ENCODE data around the gene PPFIA1.

The PPFIA1 gene

GRCh38 chr11:70270104-70270876, at the start of gene PPFIA1:
TSS of gene PPFIA1 (plus strand) at chr11:70270690. CDS start at chr11:70272173, 1,483 bp downstream.
- DNase-seq: peak; percentile 95

DNA sequence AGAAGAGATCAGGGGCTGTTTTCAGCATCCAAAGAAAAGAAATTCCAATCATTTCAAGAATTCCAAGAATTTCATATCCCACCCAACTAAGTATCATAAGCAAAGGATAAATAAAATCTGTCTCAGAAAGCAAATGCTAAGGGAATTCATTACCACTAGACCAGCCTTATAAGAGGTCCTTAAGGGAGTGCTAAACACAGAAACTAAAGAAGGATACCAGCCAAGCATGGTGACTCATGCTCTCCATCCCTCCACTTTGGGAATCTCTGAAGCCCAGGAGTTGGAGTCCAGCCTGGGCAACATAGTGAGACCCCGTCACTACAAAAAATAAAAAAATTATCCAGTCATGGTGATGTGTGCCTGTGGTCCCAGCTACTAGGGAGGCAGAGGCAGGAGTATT, 49.6 kb upstream of the PPFIA1 start:
- no peak for DNase-seq

- DNase-seq: no peak
Observed at GRCh38 chr11:70225681-70226177, 44.8 kb upstream of the PPFIA1 start.

GRCh38 chr11:70226183-70226582, 44.3 kb upstream of the PPFIA1 start:
- DNase-seq: no peak

DNA sequence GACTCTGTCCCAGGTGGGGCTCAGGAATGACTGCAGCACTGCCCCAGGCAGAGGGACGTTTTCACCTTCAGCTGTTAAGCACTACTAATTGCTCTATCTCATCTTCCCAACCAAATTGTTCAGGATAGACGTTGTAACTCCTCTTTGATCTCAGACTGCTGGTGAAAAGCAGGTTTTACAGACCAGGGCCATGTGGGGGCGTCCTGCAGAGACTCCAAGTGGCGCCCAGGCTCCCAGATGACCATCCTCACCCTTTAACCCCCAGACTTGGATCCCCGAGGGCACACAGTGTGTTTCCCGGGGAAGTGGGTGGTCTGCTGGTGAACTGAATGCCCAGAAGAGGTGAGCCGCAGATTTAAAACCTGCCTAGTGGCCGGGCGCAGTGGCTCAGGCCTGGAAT, 43.5 kb upstream of the PPFIA1 start:
- DNase-seq: no peak

DNA sequence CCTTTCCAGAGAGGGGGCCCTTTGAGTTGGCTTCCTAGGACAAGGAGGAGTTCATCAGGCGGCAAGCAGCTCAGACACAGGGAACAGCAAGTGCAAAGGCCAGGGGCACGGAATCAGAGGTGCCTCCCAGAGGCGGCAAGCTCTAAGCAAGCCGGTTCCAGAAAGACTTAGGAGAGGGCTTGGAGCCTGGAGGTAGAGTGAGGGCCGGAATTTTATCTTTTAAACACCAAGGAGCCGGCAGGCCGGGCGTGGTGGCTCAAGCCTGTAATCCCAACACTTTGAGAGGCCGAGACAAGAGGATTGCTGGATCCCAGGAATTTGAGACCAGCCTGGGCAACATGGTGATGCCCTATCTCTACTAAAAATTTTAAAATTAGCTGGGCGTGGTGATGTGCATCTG, 40.8 kb upstream of the PPFIA1 start:
- DNase-seq: no peak

DNA sequence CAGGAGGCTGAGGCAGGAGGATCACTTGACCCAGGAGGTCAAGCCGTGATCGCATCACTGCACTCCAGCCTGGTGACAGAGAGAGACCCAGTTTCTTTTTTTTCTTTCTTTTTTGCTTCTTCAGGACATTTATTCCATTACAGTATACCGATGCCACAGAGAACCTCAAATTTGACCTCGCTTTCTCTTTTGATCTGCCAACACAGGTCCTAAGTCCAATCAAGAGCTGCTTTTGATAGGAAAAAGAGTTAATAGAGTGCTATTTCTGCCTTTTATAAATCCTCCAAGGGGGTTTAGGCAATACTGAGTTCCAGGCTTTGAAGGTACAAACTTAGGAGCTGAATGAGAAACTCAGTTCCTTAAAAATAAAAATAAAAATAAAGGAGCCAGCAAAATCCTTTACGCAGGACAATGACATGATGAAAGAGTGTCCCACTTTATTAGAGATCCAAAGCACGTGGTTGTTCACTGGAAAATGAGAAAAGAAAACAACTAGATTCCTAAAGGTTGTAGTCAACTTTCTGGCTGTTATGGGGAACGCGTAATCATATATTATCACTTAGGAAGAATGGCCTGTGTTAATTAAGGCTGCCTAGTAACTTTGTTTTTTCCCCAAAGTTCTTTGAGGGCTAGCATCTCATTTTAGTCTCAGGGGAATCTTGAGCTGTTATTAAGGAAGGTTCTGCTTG, 40.2 kb upstream of the PPFIA1 start:
- no peak for DNase-seq

DNA sequence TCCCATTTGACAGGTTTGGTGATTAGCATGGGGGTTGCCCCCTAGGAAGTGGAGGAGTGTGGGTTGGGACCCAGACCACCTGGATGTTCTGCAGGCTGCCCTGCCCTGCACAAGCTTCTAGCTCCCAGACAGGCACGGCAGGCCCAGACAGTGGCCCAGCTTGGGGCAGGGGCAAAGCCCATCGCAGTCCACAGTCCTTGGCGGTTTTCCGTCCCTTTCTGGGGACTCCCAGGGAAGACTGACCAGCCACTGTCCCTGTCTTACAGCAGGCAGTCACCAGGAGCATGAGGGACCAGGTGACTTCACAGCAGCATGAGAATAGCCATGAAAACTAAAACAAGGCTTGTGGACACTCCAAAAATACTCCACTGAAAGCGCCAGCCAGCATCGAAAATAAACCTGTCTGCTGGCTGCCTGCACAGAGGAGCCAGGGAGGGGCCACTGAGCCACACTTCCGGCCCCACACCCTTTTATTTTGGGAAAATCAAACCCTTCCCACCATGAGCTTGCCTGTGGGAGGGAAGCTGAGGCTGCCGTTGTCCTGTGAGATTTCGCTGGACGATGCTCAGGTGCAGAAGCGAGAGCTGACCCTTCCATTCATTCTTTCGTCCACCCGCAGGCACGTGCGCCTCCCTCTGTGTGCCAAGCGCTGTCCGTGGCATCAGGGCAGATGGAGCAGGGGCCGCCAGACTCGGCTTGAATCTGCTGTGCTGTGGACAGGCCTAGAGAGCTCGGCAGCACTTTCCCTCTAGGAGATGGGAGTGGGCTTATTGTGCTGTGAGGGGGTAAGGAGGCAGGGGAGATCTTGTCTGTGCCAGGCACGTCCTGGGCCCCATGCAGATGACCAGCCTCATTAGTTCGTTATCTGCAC, 39.4 kb upstream of the PPFIA1 start:
- DNase-seq: no peak

GRCh38 chr11:70233034-70233433, 37.5 kb upstream of the PPFIA1 start:
- no peak for DNase-seq

GRCh38 chr11:70233511-70233934, 37.0 kb upstream of the PPFIA1 start:
- DNase-seq: no peak

- DNase-seq: no peak
Observed at GRCh38 chr11:70233962-70234361, 36.5 kb upstream of the PPFIA1 start.

GRCh38 chr11:70240337-70240736, 30.2 kb upstream of the PPFIA1 start:
- DNase-seq: no peak

- no peak for DNase-seq
Observed at GRCh38 chr11:70241709-70242108, 28.8 kb upstream of the PPFIA1 start.

- DNase-seq: no peak
Observed at GRCh38 chr11:70242885-70243284, 27.6 kb upstream of the PPFIA1 start.

DNA sequence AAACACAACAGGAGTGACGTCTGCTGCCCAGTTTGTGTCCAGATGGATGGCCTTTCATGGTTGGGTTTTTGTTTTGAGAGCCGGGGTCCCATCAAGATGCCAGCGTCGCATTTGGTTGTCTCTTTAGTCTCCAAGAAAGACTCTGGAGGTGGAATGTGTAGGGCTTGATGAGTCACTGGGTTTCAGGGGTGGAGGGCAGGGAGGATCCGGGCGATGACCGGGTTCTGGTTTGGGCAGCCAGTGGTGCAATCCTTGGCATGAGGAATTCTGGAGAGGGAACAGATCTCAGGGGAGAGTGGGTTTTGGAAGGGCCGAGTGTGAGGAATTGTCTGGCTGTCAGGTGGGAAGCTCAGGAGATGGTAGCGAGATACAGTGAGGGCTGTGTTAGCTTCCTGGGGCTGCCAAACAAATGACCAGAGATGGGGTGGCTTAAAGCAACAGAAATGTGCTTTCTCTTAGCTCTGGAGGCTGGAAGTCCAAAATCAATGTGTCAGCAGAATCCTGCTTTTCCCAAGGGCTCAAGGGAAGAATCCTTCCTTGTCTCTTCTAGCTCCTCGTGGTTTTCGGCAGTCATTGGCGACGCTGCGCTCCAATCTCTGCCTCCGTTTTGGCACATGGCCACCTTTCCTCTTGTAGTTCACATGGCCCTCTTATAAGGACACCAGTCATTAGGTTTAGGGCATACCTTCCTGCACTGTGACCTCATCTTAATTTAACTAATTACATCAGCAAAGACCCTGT, 26.4 kb upstream of the PPFIA1 start:
- DNase-seq: no peak

DNA sequence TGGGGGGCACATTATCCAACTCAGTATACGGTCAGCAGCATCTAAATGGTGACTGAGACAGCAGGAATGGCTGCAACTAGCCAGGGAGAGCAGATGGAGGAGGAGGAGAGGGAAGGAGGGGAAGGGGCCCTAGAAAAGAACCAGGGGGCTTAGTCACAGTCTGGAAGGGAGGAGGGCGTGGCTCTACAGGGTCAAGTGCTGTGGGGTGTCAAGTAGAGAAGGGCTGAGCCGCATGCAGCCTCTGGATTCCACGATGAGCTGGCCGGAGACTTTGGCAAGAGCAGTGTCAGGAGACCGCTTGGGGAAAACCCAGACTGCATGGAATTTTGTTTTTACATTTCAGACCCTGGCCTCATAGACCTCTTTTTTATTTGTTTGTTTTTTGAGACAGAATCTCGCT, 25.8 kb upstream of the PPFIA1 start:
- no peak for DNase-seq

DNA sequence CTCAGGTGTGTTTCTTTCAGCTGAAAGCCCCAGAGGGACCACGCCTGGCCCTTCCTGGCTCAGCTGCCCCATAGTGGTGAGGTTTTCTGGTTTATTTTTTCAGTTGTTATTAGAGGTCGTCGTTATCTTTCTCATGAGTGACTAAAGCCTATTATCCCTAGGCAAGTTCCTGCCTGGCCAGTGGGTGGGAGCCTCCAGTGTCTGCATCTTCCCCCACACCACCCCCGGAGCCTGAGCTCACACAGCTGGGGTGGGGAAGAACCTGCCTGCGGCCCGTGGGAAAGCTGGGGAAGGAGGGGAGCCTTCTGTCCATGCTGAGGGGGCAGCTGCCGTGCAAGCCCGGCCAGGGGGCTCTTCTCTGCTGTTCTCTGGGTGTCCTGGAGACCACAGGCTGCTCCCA, 24.3 kb upstream of the PPFIA1 start:
- no peak for DNase-seq

DNA sequence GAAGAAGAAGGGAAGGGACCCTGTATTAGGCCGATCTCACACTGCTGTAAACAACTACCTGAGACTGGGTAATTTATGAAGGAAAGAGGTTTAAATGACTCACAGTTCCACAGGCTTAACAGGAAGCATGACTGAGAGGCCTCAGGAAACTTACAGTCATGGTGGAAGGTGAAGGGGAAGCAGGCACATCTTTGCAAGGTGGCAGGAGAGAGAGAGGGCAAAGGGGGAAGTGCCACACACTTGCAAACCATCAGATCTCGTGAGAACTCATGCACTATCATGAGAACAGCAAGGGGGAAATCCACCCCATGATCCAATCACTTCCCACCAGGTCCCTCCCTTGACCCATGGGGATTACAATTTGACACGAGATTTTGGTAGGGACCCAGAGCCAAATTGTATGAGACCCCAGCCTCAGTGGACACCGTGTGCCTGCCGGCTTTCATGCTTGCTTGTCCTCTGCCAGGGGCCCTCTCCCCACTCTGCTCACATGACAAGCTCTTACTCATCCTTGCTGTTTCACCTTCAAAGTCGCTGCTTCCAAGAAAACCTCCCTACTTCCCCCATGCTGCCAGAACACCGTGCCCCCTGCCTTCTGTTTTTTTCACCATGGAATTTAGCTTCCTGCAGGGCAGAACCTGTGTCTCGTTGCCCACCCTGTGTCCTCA, 23.3 kb upstream of the PPFIA1 start:
- DNase-seq: no peak

- no peak for DNase-seq
Observed at GRCh38 chr11:70247710-70248072, 22.8 kb upstream of the PPFIA1 start.

- DNase-seq: no peak
Observed at GRCh38 chr11:70250876-70251658, 19.4 kb upstream of the PPFIA1 start.

DNA sequence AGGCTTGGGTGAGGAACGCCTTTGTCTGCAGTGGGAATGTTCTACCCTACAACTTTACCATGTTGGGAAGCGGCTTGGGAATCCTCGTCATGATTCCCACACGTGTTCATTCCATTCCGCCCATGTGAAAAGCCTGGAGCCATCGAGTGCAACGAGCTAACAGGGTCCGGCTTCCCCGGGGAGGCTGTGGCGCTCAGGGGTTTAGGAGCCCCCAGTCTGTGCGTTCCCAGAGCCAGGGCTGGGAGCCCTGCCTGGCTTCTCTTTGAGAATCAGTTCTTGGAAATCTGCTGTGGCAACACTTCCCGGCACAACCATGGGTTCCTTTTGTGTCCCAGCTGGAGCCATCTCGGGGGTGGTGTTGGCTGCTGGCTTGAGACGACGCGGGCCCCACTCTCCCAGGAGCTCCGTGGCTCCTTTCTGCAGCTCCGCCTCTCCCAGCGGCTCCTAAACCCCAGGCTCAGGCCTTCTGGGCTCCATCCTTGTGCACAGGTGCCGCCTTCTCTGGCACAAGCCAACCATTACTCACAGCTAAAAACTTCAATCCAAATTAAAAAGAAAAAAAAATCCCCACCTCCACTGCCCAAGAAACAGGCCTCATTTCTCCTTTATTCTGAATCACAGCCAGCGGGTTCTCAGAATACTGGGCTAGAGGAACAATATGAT, 18.7 kb upstream of the PPFIA1 start:
- no peak for DNase-seq
